Hematopoietic multipotent progenitor cell treated with erythropoietin and hydrocortisone succinate and interleukin-3 and kit ligand, for 8 days (in vitro differentiated cells): ENCODE results near the gene GNMT.
"Not testable (repeated sequence)": the region's sequence is repeated elsewhere in the genome, so short reads cannot be mapped to it uniquely, and the experiment has no call there.

ENCODE experiments used
- DNase-seq: peaks from one replicate; pipeline ENCODE4 v3.0.0-alpha.2; 2015

Gene GNMT

GRCh38 chr6:42942444-42942843 is 18.1 kb upstream of the GNMT start:
- DNase-seq, result no peak

GRCh38 chr6:42947950-42948349 is 12.6 kb upstream of the GNMT start:
- DNase-seq, result no peak

- no peak for DNase-seq
These were observed 8.2 kb upstream of the GNMT start for GRCh38 chr6:42952389-42952788.

GRCh38 chr6:42954405-42954804 is 6.1 kb upstream of the GNMT start:
- not testable (repeated sequence) for DNase-seq

- DNase-seq, result peak; percentile 39
These were observed 2.4 kb upstream of the GNMT start for GRCh38 chr6:42958125-42958524.

- DNase-seq, result no peak
These were observed 674 bp upstream of the GNMT start for GRCh38 chr6:42959917-42960242.

- DNase-seq, result no peak
These were observed 491 bp downstream of the GNMT start for GRCh38 chr6:42961020-42961470.

- no peak for DNase-seq
These were observed 1.5 kb downstream of the GNMT start for GRCh38 chr6:42962096-42962495.

GRCh38 chr6:42962502-42963178 is 2.1 kb downstream of the GNMT start:
- DNase-seq, result no peak

GRCh38 chr6:42963179-42963854 is 2.8 kb downstream of the GNMT start:
- DNase-seq, result no peak

GRCh38 chr6:42963855-42964605 is 3.5 kb downstream of the GNMT start:
- DNase-seq, result peak; percentile 71

GRCh38 chr6:42966571-42966970 is 6.0 kb downstream of the GNMT start:
- no peak for DNase-seq

GRCh38 chr6:42967228-42967627 is 6.7 kb downstream of the GNMT start:
- no peak for DNase-seq

- no peak for DNase-seq
These were observed 7.7 kb downstream of the GNMT start for GRCh38 chr6:42968126-42968701.

GRCh38 chr6:42968783-42969182 is 8.2 kb downstream of the GNMT start:
- no peak for DNase-seq

- DNase-seq, result no peak
These were observed 8.9 kb downstream of the GNMT start for GRCh38 chr6:42969431-42969830.

- no peak for DNase-seq
These were observed 9.4 kb downstream of the GNMT start for GRCh38 chr6:42969934-42970333.

- DNase-seq, result peak; percentile 50
These were observed 10.5 kb downstream of the GNMT start for GRCh38 chr6:42970871-42971612.

- DNase-seq, result no peak
These were observed 11.3 kb downstream of the GNMT start for GRCh38 chr6:42971746-42972327.

- DNase-seq, result no peak
These were observed 13.4 kb downstream of the GNMT start for GRCh38 chr6:42973926-42974325.

GRCh38 chr6:42974919-42975505 is 14.5 kb downstream of the GNMT start:
- DNase-seq, result peak; percentile 20

- DNase-seq, result peak; percentile 34
These were observed 17.9 kb downstream of the GNMT start for GRCh38 chr6:42978487-42978838.
